ENCODE measurements around the gene CDR2.
"Not testable (repeated sequence)": the region's sequence is repeated elsewhere in the genome, so short reads cannot be mapped to it uniquely, and the experiment has no call there.

CDR2 gene

DNA sequence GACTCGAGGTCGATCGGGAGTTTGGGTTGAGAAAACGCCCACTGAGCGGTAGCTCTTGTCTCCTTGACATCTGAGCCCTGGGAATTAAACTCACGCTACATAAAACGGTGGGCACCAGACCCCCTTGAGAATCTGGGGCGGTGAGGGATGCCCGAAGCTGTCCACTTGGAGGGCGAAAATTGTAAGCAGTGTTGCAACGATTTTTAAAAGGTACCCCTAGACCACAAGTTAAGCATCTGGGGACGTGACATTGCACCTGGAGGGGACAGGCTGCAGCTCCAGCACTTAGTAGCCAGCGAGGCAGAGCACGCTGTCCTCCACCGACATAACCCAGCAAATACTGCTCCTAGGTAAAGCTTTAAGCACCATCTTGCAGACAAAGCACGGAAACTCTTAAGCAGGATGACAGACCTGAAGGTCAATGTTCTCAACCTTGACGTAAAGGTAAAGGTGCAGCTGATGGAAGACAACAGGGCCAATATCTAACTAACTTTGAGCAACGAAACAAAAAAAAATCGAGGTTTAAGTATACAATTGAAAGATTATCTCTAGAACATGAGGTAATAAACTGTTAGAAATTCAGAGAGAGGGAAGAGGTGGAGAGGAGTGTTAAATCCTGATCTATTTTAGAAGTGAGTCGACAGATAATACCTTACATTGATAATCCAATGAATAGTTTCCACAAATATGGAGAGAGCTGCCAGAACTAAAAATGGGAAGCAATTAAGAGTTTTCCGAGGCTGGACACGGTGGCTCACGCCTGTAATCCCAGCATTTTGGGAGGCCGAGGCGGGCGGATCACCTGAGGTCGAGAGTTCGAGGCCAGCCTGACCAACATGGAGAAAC lies 921 bp upstream of the CDR2 start:
- no peak for DNase-seq

GRCh38 chr16:22373662-22374310 lies 633 bp downstream of the CDR2 start:
- DNase-seq: no peak

GRCh38 chr16:22372882-22373661 lies 1.3 kb downstream of the CDR2 start:
- no peak for DNase-seq

DNA sequence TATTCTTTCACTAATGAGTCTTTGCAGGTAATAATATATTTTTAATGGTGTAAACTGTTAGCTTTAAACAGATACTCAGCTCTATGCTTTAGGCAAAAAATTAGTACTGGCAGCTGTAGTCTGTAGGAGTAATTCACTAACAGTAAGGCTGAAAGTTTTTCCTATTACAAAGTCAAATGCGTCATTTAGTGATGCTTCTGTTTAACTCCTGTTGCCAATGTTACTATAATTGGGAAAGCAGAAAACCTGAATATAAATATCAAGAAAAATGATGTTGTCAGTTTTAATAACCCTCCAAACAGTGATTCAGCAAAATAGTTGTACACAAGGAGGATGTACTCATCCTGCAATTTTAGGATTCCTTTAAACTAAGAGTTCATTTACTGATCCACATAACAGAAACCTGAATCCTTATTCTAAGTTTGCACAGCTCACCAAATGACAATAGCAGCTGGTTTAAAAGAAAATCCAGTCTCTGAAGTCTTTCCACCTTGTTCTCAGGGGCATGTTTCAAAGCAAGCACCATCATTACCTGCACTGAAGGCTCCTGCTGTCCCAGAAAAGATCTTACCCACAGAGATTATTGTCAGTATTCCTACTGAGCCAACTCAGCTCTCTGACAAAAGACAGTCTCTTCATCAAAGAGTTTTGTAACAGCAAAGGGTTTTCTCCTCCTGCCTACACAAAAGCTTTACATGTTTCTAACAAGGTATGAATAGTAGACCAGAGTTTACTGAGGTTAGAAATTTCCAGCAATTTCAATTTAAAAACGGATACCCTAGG lies 4.2 kb downstream of the CDR2 start:
- no peak for DNase-seq

GRCh38 chr16:22369221-22369811 lies 5.1 kb downstream of the CDR2 start:
- no peak for DNase-seq

DNA sequence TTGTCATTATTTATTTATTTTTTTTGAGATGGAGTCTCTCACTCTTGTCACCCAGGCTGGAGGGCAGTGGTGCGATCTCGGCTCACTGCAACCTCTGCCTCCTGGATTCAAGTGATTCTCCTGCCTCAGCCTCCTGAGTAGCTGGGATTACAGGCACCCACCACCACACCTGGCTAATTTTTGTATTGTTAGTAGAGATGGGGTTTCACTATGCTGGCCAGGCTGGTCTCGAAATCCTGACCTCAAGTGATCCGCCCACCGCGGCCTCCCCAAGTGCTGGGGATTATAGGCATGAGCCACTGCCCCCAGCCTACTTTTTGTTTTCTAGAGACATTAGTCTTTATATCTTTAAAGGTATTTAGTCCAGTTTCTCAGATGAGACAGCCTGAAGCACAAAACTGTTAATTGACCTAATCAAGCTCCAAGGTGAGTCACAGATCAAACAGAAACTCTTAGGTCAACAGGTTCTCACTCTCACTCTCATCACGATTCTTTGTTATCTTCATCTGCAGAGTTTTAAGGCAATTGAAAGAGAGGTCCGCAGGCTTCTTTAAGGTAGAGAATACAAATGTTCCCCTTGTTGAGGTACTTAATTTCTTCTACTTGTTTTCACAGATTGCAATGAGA lies 6.1 kb downstream of the CDR2 start:
- DNase-seq: not testable (repeated sequence)

GRCh38 chr16:22366889-22367288 lies 7.5 kb downstream of the CDR2 start:
- no peak for DNase-seq

GRCh38 chr16:22366371-22366770 lies 8.0 kb downstream of the CDR2 start:
- no peak for DNase-seq

DNA sequence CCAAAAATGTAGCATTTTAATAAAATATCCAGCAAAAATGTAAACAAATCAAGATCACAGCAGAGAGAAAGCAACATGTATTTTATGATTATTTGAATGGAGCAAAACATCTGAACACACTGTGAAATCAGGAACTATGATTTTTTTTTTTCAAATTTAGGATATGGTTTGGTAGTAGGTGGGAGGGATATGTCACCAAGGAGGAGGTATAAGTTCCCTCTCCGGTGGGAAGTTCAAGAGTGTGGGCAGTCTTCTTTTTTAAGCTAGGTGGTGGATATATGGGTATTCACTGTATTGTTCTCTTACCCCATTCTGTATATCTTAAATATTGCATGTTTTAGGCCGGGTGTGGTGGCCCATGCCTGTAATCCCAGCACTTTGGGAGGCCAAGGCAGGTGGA lies 10.2 kb downstream of the CDR2 start:
- no peak for DNase-seq

DNA sequence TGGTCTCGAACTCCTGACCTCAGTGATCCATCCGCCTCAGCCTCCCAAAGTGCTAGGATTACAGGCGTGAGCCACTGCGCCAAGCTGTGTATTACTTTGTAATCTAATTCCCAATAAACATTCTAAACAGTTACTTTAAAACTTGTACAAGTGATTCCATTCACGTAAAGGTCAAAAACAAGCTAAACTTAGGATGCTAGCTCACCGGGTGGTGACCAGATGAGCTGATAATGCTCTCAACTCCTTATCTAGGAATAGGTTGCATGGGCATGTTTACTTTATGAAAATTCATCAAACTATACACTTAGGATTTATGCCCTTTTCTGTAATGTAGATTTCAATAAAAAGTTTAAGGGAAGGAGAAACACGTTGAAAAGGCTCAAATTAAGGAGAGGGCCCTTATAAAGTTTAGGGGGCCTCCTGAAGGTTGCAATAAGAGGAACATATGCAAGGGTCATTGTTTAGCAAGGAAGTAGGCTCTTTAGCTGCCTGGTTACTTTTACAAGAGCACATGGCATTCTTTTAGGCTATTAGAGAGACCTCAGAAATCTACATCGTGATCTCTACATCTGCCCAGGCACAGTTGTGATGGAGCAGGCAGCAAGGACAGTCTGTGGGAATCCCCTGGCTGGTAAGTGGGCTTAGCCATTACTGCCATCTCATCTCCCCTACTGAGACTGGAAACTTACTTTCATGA lies 13.3 kb downstream of the CDR2 start:
- DNase-seq: no peak

GRCh38 chr16:22359679-22360078 lies 14.7 kb downstream of the CDR2 start:
- no peak for DNase-seq

DNA sequence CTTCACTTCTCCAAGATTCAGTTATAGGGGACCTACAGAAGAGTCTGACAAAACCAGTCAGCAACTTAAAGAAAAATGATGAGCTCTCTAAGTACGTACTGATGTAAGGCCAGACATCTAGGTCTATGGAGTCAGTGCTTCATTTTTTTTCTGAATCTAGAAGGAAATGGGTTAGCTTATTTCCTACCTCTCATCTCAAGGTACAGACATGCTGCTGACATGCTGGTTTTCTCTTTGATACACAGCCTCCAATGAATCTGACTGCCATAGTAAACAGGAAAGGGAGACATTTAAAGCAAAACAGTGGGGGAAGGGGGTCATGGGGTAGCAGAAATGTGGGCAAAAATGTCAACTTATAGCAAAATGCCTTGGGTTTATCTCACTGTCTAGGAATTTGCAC lies 16.4 kb downstream of the CDR2 start:
- DNase-seq: no peak

DNA sequence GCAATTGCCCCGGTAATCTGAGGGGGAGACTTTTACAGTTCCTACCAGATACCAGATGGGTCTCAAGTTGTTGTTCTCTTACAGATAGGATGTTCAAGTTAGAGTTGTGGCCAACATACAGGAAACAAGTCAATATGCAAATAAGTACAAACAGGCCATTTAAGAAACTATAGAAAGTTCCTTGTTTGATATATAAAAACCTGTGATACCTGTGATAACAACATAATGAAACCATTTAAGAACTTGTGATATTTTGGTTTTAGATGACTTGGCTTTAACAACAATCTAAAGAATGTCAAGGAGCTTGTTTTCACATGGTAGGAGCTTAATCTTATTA lies 16.8 kb downstream of the CDR2 start:
- DNase-seq: no peak

DNA sequence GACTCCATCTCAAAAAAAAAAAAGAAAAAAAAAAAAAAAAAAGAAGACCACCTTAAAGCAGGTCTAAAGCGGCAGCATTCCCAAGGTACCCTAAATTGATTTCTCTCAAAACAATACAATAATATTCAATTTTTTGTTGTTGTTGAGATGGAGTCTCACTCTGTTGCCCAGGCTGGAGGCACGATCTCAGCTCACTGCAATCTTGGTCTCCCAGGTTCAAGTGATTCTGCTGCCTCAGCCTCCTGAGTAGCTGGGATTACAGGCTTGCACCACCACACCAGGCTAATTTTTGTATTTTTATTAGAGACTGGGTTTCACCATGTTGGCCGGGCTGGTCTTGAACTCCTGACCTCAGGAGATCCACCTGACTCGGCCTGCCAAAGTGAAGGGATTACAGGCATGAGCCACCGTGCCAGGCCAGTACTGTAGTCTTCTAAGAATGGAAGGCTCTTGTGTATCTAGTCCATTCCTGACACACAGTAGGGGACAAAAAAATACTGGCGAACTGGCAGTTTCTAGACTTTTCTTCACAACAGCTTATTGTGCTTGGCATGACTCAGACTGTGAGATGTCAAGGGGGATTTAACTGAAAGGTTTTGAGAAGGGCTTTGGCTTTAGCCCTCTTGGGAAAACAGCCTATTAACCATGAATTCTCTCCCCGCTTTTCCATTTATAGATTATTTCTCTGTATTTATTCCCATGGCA lies 17.3 kb downstream of the CDR2 start:
- DNase-seq: no peak

- DNase-seq: no peak
Observed at GRCh38 chr16:22355487-22355908, 18.9 kb downstream of the CDR2 start.

GRCh38 chr16:22353933-22354541 lies 20.4 kb downstream of the CDR2 start:
- DNase-seq: no peak

DNA sequence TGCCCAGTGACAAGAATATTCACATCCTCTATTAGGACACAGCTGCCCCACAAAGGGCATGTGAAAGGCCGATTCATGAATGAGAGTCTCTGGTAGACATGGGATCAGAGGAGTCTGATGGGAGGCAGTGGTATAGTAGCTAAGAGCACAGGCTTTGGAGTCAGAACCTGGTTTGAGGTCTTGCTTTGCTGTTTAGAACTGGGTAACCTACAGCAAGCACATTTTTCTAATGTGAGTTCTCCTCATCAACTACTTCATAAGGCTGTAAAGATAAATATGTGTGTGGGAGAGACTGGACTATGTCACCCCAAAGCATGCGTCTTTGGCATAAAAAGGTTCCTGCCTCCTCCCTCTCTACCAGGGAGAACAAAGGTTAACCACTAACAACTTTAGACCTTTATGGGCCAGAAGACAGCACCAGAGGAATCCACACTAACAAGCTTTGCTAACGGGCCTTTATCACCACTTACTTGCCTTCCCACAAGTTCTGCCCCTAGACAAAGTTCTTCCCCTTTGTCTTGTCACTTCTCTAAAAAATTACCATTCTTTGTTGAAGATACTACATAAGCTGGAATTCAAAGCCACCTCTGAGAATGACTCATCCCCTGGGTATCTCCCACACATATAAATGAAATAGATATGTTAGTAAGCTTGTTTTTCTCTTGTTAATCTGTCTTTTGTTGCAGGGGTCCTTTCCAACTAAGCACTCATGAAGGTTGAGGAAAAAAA lies 21.1 kb downstream of the CDR2 start:
- no peak for DNase-seq

DNA sequence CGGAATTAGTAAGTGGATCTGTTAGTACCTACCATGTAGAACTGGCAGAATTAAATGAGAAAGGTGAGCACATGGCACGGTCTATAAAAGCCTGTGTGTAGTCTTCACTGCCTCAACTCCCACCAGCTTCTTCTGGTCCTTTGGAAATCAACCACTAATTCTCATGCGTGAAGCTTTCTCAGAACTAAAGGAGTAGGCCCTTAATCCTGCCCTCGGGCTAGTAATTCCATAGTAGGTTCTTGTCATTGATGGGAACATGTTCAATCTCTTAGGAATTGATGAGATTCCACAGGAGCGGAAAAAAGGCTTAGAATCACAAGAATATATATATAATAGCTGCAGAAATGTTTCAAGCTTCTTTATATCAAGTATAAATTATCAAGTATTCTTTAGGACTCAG lies 21.7 kb downstream of the CDR2 start:
- DNase-seq: no peak

GRCh38 chr16:22352140-22352539 lies 22.3 kb downstream of the CDR2 start:
- DNase-seq: no peak

- not testable (repeated sequence) for DNase-seq
Observed at GRCh38 chr16:22351017-22351416, 23.4 kb downstream of the CDR2 start.
